GM12865 (cell line): Measurements from ENCODE around the gene DAPK2.
"Not testable (repeated sequence)": the region's sequence is repeated elsewhere in the genome, so short reads cannot be mapped to it uniquely, and the experiment has no call there.

Experiments
- DNase-seq: peaks from one replicate; pipeline ENCODE4 v3.0.0; 2010; ENCODE audit warnings: low read depth
- H3K4me3 ChIP-seq: 2 replicates; pipeline ENCODE4 v1.5.1; 2011; ENCODE audit warnings: mild to moderate bottlenecking, low read depth, low read length, control low read depth
- TF ChIP-seq, protein P1 (sequence below): IDR thresholded peaks from 2 replicates; pipeline ENCODE4 v1.5.1; 2011; ENCODE audit warnings: low read length, control low read depth, low read depth, inconsistent platforms; ENCODE audit not compliant: insufficient read depth; ENCODE audit errors: missing control alignments

Gene DAPK2

DNA sequence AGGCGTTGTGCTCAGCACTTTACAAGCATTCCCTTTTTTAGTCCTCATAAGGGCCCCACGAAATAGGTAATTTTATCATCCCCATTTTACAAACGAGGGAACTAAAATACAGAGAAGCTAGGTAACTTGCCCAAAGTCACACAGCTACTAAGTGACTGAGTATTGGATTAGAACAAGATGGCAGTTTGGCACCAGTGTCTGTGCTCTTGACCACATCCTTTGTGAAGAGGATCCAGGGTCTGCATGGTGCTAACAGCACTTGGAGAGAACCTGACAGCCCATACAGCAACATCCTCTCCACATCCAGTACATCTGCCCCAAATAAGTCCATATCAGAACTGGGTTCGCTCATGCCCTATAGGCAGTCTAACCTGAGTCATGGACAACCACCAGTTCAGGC, 21.8 kb upstream of the DAPK2 start:
- TF ChIP-seq, protein P1, sequence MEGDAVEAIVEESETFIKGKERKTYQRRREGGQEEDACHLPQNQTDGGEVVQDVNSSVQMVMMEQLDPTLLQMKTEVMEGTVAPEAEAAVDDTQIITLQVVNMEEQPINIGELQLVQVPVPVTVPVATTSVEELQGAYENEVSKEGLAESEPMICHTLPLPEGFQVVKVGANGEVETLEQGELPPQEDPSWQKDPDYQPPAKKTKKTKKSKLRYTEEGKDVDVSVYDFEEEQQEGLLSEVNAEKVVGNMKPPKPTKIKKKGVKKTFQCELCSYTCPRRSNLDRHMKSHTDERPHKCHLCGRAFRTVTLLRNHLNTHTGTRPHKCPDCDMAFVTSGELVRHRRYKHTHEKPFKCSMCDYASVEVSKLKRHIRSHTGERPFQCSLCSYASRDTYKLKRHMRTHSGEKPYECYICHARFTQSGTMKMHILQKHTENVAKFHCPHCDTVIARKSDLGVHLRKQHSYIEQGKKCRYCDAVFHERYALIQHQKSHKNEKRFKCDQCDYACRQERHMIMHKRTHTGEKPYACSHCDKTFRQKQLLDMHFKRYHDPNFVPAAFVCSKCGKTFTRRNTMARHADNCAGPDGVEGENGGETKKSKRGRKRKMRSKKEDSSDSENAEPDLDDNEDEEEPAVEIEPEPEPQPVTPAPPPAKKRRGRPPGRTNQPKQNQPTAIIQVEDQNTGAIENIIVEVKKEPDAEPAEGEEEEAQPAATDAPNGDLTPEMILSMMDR: no peak
- DNase-seq: peak; percentile 24
- no peak overlapping the region for H3K4me3 ChIP-seq

- peak; percentile 73 for DNase-seq
- TF ChIP-seq, protein P1: peak; percentile 81
- H3K4me3 ChIP-seq: no peak overlapping the region
These were observed 21.3 kb upstream of the DAPK2 start for GRCh38 chr15:64067564-64068030.

DNA sequence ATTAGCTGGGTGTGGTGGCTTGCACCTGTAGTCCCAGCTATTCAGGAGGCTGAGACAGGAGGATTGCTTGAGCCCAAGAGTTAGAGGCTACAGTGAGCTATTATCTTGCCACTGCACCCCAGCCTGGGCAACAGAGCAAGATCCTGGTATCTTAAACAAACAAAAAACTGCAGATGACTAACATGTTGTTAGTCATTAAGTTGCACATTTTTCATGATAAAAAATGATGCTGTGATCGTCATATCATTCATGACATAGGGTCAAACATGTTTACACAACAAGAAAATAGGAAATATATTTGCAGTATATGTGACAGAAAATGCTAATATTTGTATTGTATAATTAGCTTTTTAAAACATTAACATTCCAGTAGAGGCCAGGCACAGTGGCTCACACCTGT, 20.2 kb upstream of the DAPK2 start:
- no peak for DNase-seq
- no peak overlapping the region for H3K4me3 ChIP-seq
- TF ChIP-seq, protein P1: no peak

DNA sequence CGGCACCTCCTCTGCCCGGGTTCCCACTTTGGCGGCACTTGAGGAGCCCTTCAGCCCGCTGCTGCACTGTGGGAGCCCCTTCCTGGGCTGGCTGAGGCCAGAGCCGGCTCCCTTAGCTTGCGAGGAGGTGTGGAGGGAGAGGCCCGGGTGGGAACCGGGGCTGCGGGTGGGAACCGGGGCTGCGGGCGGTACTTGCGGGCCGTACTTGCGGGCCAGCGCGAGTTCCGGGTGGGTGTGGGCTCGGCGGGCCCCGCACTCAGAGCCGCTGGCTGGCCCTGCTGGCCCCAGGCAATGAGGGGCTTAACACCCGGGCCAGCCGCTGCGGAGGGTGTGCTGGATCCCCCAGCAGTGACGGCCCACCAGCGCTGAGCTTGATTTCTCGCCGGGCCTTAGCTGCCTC, 14.4 kb upstream of the DAPK2 start:
- TF ChIP-seq, protein P1: no peak
- H3K4me3 ChIP-seq: no peak overlapping the region
- DNase-seq: no peak

GRCh38 chr15:64059104-64059503, 12.8 kb upstream of the DAPK2 start:
- DNase-seq, H3K4me3 ChIP-seq: not testable (repeated sequence)

- TF ChIP-seq, protein P1: no peak
- DNase-seq: no peak
- no peak overlapping the region for H3K4me3 ChIP-seq
These were observed 12.0 kb upstream of the DAPK2 start for GRCh38 chr15:64058279-64058678.

GRCh38 chr15:64053674-64054073, 7.4 kb upstream of the DAPK2 start:
- not testable (repeated sequence) for DNase-seq

DNA sequence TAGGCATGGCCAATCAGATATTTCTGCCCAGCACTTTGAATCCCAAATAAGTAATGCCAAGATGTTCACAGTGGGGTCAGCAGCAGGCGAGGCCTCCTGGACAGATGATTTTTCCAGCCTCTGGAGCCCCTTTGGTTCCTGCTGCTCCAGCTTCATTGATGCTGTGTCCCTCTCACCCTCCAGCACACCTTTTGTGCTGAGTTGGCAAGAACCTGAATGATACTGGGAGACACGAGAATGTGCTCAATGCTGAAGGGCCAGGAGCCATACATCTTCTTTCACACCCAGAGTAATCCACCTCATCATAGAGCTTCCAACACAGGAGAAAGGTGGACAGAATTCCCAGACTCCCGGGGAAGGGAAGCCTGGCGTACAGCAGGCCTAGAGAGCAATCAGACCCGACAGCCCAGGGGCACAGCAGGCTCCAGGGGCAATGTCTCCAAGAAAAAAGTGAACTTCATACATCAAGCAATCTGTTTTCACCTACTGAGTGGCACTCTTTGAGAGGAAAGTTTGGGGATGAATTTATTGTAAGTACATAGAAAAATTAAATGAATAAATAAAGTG, 6.7 kb upstream of the DAPK2 start:
- no peak for DNase-seq
- H3K4me3 ChIP-seq: no peak overlapping the region
- TF ChIP-seq, protein P1: no peak

More at GRCh38 chr15:64053674-64054073, 7.4 kb upstream of the DAPK2 start:
- not testable (repeated sequence) for H3K4me3 ChIP-seq
